ENCODE results near the gene ZFYVE19.

- TF ChIP-seq CTCF (IDR thresholded peaks at IDR 0.05): no peak
- TF ChIP-seq POLR2A (IDR thresholded peaks at IDR 0.05): no peak
These were observed 17.8 kb upstream of the ZFYVE19 start for GRCh38 chr15:40789119-40789518.

Measured in testis (tissue), 2 donors.